Measurements from ENCODE around the gene CEACAM18.

- TF ChIP-seq CTCF (IDR thresholded peaks at IDR 0.05) (no peak), POLR2A (IDR thresholded peaks at IDR 0.05) (no peak)
Measured at GRCh38 chr19:51497666-51498065, 19.3 kb downstream of the CEACAM18 start.
